Ascending aorta (tissue), 2 donors: ENCODE measurements around the gene HPN. TPM values are rescaled to one million over a fixed set of nuclear protein-coding genes. Genes with fewer than 3 reads are reported as not detected.
"Not testable (repeated sequence)": the region's sequence is repeated elsewhere in the genome, so short reads cannot be mapped to it uniquely, and the experiment has no call there.

Experiments used
- DNase-seq, 2 donors: peaks; one replicate each; pipeline ENCODE4 v3.0.0-alpha.2; 2019; ENCODE audit warnings: low spot score in 2 of 2
- H3K27ac ChIP-seq, 2 donors: fragments of 200-600 bp; sonication (generic); one replicate each; pipeline ENCODE4 v1.5.1; 2016 to 2017; ENCODE audit warnings: mild to moderate bottlenecking in 1 of 2
- H3K27me3 ChIP-seq: fragments of 200-600 bp; sonication (generic); one replicate; pipeline ENCODE4 v1.5.1; 2017
- H3K36me3 ChIP-seq, 2 donors: fragments of 200-600 bp; sonication (generic); one replicate each; pipeline ENCODE4 v1.5.1; 2016
- H3K4me1 ChIP-seq, 2 donors: fragments of 200-600 bp; sonication (generic); one replicate each; pipeline ENCODE4 v1.5.1; 2016 to 2017; ENCODE audit warnings: mild to moderate bottlenecking in 1 of 2
- H3K4me3 ChIP-seq, 2 donors: fragments of 200-600 bp; sonication (generic); one replicate each; pipeline ENCODE4 v1.5.1; 2016 to 2017; ENCODE audit warnings: mild to moderate bottlenecking in 1 of 2
- H3K9me3 ChIP-seq, 2 donors: fragments of 200-600 bp; sonication (generic); one replicate each; pipeline ENCODE4 v1.5.1; 2016
- CTCF ChIP-seq, 3 experiments: fragments of 200-600 bp in 2 of 3; fragments of 450-650 bp in 1 of 3; sonication (generic) in 2 of 3; IDR thresholded peaks; one replicate each; pipeline ENCODE4 v1.5.1; 2016 to 2019; ENCODE audit warnings: antibody characterized with exemption in 3 of 3, mild to moderate bottlenecking in 1 of 3, moderate library complexity in 1 of 3
- intact Hi-C: fragments of 100-400 bp; cut with DNase I; formaldehyde crosslinking; loops from one replicate; pipeline ENCODE4 v1.15.1; 2023
- total RNA-seq: library from RNA; depleted of rRNA; stranded (reverse); fragments of >200 nt; gene quantifications from one replicate; pipeline ENCODE4 v1.1.0, GENCODE V29; 2016

The HPN gene
- total RNA-seq, 1 donor from 2014 or later, result 0.85 TPM

- no peak overlapping the region for H3K4me3 ChIP-seq
- peaks cover 0 to 4% of the 10 kb centered on the region in 2 donors for H3K4me1 ChIP-seq
- TF ChIP-seq CTCF (IDR thresholded peaks at IDR 0.05), result peak; percentile 89 to 99 (median 98)
- no peaks in the 10 kb centered on the region for H3K9me3 ChIP-seq
- DNase-seq, result peak in 1 of 2 donors; percentile 86
- H3K27ac ChIP-seq, result no peak overlapping the region
- intact Hi-C loops, result loop anchor here (1.0 kb wide), 1 partner anchor 40 kb away; no protein-coding TSS in a partner anchor
- H3K36me3 ChIP-seq, result peaks cover 66 to 77% of the 10 kb centered on the region in 2 donors
- H3K27me3 ChIP-seq, result no peaks in the 10 kb centered on the region
These were observed 28.3 kb upstream of the HPN start for GRCh38 chr19:35013041-35013819.

GRCh38 chr19:35013820-35014754 lies 27.4 kb upstream of the HPN start:
- TF ChIP-seq CTCF (IDR thresholded peaks at IDR 0.05), result no peak
- Histone ChIP-seq H3K4me3 (no peak overlapping the region), H3K9me3 (no peaks in the 10 kb centered on the region), H3K4me1 (peaks cover 0 to 4% of the 10 kb centered on the region in 2 donors), H3K36me3 (peaks cover 72 to 84% of the 10 kb centered on the region in 2 donors), H3K27me3 (no peaks in the 10 kb centered on the region), H3K27ac (no peak overlapping the region)
- intact Hi-C loops, result loop anchor here (1.0 kb wide), 1 partner anchor 41 kb away; no protein-coding TSS in a partner anchor
- DNase-seq, result no peak

- H3K9me3 ChIP-seq, H3K27me3 ChIP-seq, DNase-seq, H3K4me1 ChIP-seq, H3K27ac ChIP-seq, intact Hi-C loops, H3K4me3 ChIP-seq: not testable (repeated sequence)
- H3K36me3 ChIP-seq, result peaks cover 72 to 84% of the 10 kb centered on the region in 2 donors
These were observed 26.7 kb upstream of the HPN start for GRCh38 chr19:35014774-35015173.

- Histone ChIP-seq H3K36me3 (peaks cover 72 to 84% of the 10 kb centered on the region in 2 donors), H3K9me3 (no peaks in the 10 kb centered on the region)
- no peak for DNase-seq
These were observed 26.1 kb upstream of the HPN start for GRCh38 chr19:35015270-35015953.

GRCh38 chr19:35015954-35016351 lies 25.6 kb upstream of the HPN start:
- Histone ChIP-seq H3K27ac (no peak overlapping the region), H3K9me3 (no peaks in the 10 kb centered on the region), H3K36me3 (peaks cover 73 to 85% of the 10 kb centered on the region in 2 donors), H3K4me3 (no peak overlapping the region), H3K27me3 (no peaks in the 10 kb centered on the region), H3K4me1 (peaks cover 0 to 4% of the 10 kb centered on the region in 2 donors)
- DNase-seq, result no peak
- no peak for TF ChIP-seq CTCF (IDR thresholded peaks at IDR 0.05)
- intact Hi-C loops, result no loop called here

More at GRCh38 chr19:35015270-35015953, 26.1 kb upstream of the HPN start:
- Histone ChIP-seq H3K27me3 (no peaks in the 10 kb centered on the region), H3K27ac (no peak overlapping the region), H3K4me3 (no peak overlapping the region), H3K4me1 (peaks cover 0 to 4% of the 10 kb centered on the region in 2 donors)
- TF ChIP-seq CTCF (IDR thresholded peaks at IDR 0.05), result no peak
- intact Hi-C loops, result no loop called here
